ENCODE data around the gene TMEM203.
A peak's percentile ranks its signal among the peaks of the same experiment; 100 is the strongest.

Gene TMEM203

GRCh38 chr9:137228968-137229896, 23.8 kb upstream of the TMEM203 start:
- H3K27ac ChIP-seq: peak overlapping the region; percentile 90; the same call in 1 of the 2 replicates

GRCh38 chr9:137228506-137228967, 23.1 kb upstream of the TMEM203 start:
- peak overlapping the region; percentile 90 for H3K27ac ChIP-seq
- TF ChIP-seq CTCF (conservative IDR thresholded peaks at IDR 0.05) (no peak), ZFX (IDR thresholded peaks at IDR 0.05) (no peak)

More at GRCh38 chr9:137228968-137229896, 23.8 kb upstream of the TMEM203 start:
- TF ChIP-seq CTCF (conservative IDR thresholded peaks at IDR 0.05): no peak

GRCh38 chr9:137227853-137228505, 22.5 kb upstream of the TMEM203 start:
- H3K27ac ChIP-seq: peak overlapping the region; percentile 90
- TF ChIP-seq ZFX (IDR thresholded peaks at IDR 0.05) (no peak), CTCF (conservative IDR thresholded peaks at IDR 0.05) (no peak; the same call in none of the 2 replicates)

GRCh38 chr9:137227054-137227852, 21.8 kb upstream of the TMEM203 start, which contains the start of gene RNF224:
TSS of gene RNF224 (plus strand) at chr9:137227502. CDS start at chr9:137228336, 834 bp downstream.
- TF ChIP-seq CTCF (conservative IDR thresholded peaks at IDR 0.05): peak; percentile 93
- TF ChIP-seq ZFX (IDR thresholded peaks at IDR 0.05): no peak
- peak within 1 kb of the TSS; percentile 90 for H3K27ac ChIP-seq

- peak overlapping the region; percentile 90 for H3K27ac ChIP-seq
Measured at GRCh38 chr9:137226338-137227053, 21.0 kb upstream of the TMEM203 start.

More at GRCh38 chr9:137226338-137227053, 21.0 kb upstream of the TMEM203 start:
- TF ChIP-seq CTCF (conservative IDR thresholded peaks at IDR 0.05) (no peak), ZFX (IDR thresholded peaks at IDR 0.05) (peak; percentile 19; the same call in 1 of the 2 replicates)
